ENCODE measurements around the gene SND1.

- TF ChIP-seq CTCF (IDR thresholded peaks at IDR 0.05) = no peak
- TF ChIP-seq POLR2A (IDR thresholded peaks at IDR 0.05) = no peak
Observed at GRCh38 chr7:127835679-127836078, 183.7 kb downstream of the SND1 start.

Measured in breast epithelium (tissue), 3 donors.